Heart left ventricle (tissue), 13 donors: ENCODE results near the gene POLR2L.

Experiments
- CTCF ChIP-seq, 12 donors: fragments of 200-600 bp; sonication (generic) in 4 of 12; IDR thresholded peaks; one replicate each; pipeline versions ENCODE4 v1.5.0 to v1.8.0; 2018 to 2022; ENCODE audit warnings: antibody characterized with exemption in 12 of 12, mild to moderate bottlenecking in 5 of 12
- POLR2A ChIP-seq, 2 donors: fragments of 450-650 bp; IDR thresholded peaks; one replicate each; pipeline ENCODE4 v1.6.1; 2017; ENCODE audit warnings: antibody characterized with exemption in 2 of 2, mild to moderate bottlenecking in 2 of 2, moderate library complexity in 2 of 2
- donor health status: ischemic (EF 13 %, LVEDD 7.1; RV severe dilation, severe dysfunction).
- donor health status: DM: no; HTN: yes; CAD: no.
- donor health status: DM: no; HTN: no; CAD: no.
- donor health status: ischemic (EF 25% LVEDD 6.9; RV normal size, moderate dysfunction).
- donor health status: ischemic (EF 25% LVEDD 5.7; RV mildly dilated, moderate dysfunction).
- donor health status: ischemic (EF 35%, LVEDD 5.7; RV mildly dilated, moderate dysfunction).
- donor health status: nonischemic (EF 11% LVEDD 7.7; RV severe dilation, severe dysfunction).
- donor health status: DM: yes; HTN: yes; CAD: no.
- donor health status: PGD.
- donor health status: ischemic (EF 29% LVEDD 5.4; RV normal size, mild dysfunction).
- donor health status: nonischemic (EF 23%, LVEDD 6.1; RV moderate dilation, normal function).

GRCh38 chr11:821512-822371 lies 20.6 kb downstream of the POLR2L start:
- TF ChIP-seq CTCF (IDR thresholded peaks at IDR 0.05) (no peak), POLR2A (IDR thresholded peaks at IDR 0.05) (no peak)
